Measurements from ENCODE around the gene RBM19. TPM values are rescaled to one million over a fixed set of nuclear protein-coding genes. Genes with fewer than 3 reads are reported as not detected.
"Not testable (repeated sequence)": the region's sequence is repeated elsewhere in the genome, so short reads cannot be mapped to it uniquely, and the experiment has no call there.

RBM19 gene
- total and polyA plus RNA-seq, 11 donors, result 12.7 to 27.1 (median 17.4) TPM

GRCh38 chr12:113906411-113907200, 59.5 kb downstream of the RBM19 start:
- Histone ChIP-seq H3K27ac (no peak overlapping the region), H3K9me3 (peaks cover 0 to 2% (median 0%) of the 10 kb centered on the region in 12 donors), H3K4me1 (no peaks in the 10 kb centered on the region), H3K36me3 (peaks cover 0 to 62% (median 24%) of the 10 kb centered on the region in 9 donors), H3K4me3 (no peak overlapping the region), H3K27me3 (no peaks in the 10 kb centered on the region)
- TF ChIP-seq POLR2A (IDR thresholded peaks at IDR 0.05), result no peak
- TF ChIP-seq CTCF (IDR thresholded peaks at IDR 0.05), result no peak
- ATAC-seq (no peak), DNase-seq (no peak)
- WGBS, 4 donors, result 93 to 98% (median 97%) methylated on average over 16 to 19 of the region's 19 CpGs
- intact Hi-C loops (cut with DNase I), result no loop called here

DNA sequence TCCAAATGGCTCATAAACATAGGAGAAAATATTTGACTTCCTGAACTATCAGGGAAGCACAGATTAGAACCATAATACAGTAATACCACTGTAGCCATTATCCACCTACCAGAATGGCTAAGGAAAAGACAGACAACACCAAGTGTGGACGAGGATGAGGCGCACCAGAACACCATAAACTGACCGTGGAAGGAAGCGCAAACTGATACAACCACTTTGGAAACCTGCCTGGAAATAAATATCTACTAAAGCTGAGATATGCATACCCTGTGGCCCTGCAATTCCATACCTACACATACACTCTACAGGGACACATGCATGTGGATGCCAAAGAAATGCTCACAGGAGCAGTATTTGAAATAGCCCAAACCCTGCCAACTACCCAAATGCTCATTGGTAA, 60.3 kb downstream of the RBM19 start:
- ATAC-seq, result no peak
- intact Hi-C loops (cut with DNase I), result no loop called here
- peaks cover 0 to 54% (median 24%) of the 10 kb centered on the region in 9 donors for H3K36me3 ChIP-seq

GRCh38 chr12:113903381-113903863, 62.7 kb downstream of the RBM19 start:
- Histone ChIP-seq H3K4me1 (peaks cover 0 to 9% (median 0%) of the 10 kb centered on the region in 12 donors), H3K27ac (no peak overlapping the region), H3K9me3 (peaks cover 0 to 2% (median 0%) of the 10 kb centered on the region in 12 donors), H3K36me3 (peaks cover 0 to 41% (median 12%) of the 10 kb centered on the region in 9 donors), H3K4me3 (no peak overlapping the region), H3K27me3 (no peaks in the 10 kb centered on the region)
- DNase-seq, result no peak
- TF ChIP-seq POLR2A (IDR thresholded peaks at IDR 0.05) (no peak), CTCF (IDR thresholded peaks at IDR 0.05) (no peak)
- ATAC-seq, result no peak
- WGBS, 4 donors, result 70 to 83% (median 74%) methylated on average over 4 of the region's 4 CpGs
- intact Hi-C loops (cut with DNase I), result no loop called here

More for the DNA sequence above, 60.3 kb downstream of the RBM19 start:
- no peak overlapping the region for H3K27ac ChIP-seq
- no peaks in the 10 kb centered on the region for H3K27me3 ChIP-seq
- H3K4me1 ChIP-seq, result peaks cover 0 to 5% (median 0%) of the 10 kb centered on the region in 12 donors
- TF ChIP-seq POLR2A (IDR thresholded peaks at IDR 0.05) (no peak), CTCF (IDR thresholded peaks at IDR 0.05) (no peak)
- H3K9me3 ChIP-seq, result peaks cover 0 to 2% (median 0%) of the 10 kb centered on the region in 12 donors
- WGBS, 4 donors, result 72 to 96% (median 84%) methylated on average over 4 of the region's 4 CpGs
- no peak overlapping the region for H3K4me3 ChIP-seq
- no peak for DNase-seq

DNA sequence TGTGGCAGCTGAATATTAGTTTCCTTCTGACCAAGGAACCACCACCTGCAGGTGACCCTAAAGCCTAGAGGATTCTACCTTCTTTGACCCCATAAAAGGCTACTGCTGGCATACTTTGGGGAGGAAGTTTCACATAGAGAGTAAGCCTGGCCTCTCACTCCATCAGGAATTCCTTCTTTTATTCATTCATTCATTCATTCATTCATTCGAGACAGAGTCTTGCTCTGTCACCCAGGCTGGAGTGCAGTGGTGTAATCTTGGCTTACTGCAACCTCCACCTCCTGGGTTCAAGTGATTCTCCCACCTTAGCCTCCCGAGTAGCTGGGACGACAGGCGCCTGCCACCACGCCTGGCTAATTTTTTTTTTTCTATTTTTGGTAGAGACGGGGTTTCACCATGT, 64.8 kb downstream of the RBM19 start:
- H3K27ac ChIP-seq; DNase-seq; ATAC-seq; intact Hi-C loops (cut with DNase I); H3K9me3 ChIP-seq; H3K4me3 ChIP-seq; H3K4me1 ChIP-seq; H3K27me3 ChIP-seq: not testable (repeated sequence)
- WGBS, 4 donors, result 91 to 98% (median 98%) methylated on average over 6 of the region's 6 CpGs
- peaks cover 0 to 37% (median 5%) of the 10 kb centered on the region in 9 donors for H3K36me3 ChIP-seq

Measured in heart left ventricle (tissue), 16 donors.